H1 (cell line): Measurements from ENCODE around the gene PTMA.

Source experiments
- CTCF ChIP-seq, 3 experiments: IDR thresholded peaks; 1 replicate in 2 of 3; 2 replicates in 1 of 3; pipeline versions ENCODE4 v1.5.1 to v1.6.1; 2011; ENCODE audit warnings: low read length in 3 of 3, mild to moderate bottlenecking in 3 of 3, inconsistent platforms in 2 of 3, low read depth in 1 of 3, moderate library complexity in 1 of 3; ENCODE audit not compliant: insufficient read depth in 1 of 3; ENCODE audit errors: control extremely low read depth in 1 of 3
- EP300 ChIP-seq, 2 experiments: IDR thresholded peaks; 1 replicate in 1 of 2; 2 replicates in 1 of 2; pipeline ENCODE4 v1.6.1; 2011 to 2012; ENCODE audit warnings: low read depth in 2 of 2, low read length in 2 of 2, mild to moderate bottlenecking in 2 of 2, borderline replicate concordance in 1 of 2, inconsistent platforms in 1 of 2, moderate library complexity in 1 of 2
- EZH2 ChIP-seq: fragments of 200-600 bp; sonication (generic); IDR thresholded peaks from 2 replicates; pipeline ENCODE4 v1.7.1; 2012; ENCODE audit warnings: low read depth, mild to moderate bottlenecking, moderate library complexity, low read length, inconsistent platforms; ENCODE audit not compliant: severe bottlenecking
- JUN ChIP-seq: IDR thresholded peaks from 2 replicates; pipeline ENCODE4 v1.6.1; 2011; ENCODE audit warnings: low read depth, mild to moderate bottlenecking, improper control_type of control experiment, low read length
- JUND ChIP-seq: IDR thresholded peaks from 2 replicates; pipeline ENCODE4 v1.6.1; 2011; ENCODE audit warnings: mild to moderate bottlenecking, improper control_type of control experiment, low read length
- POLR2AphosphoS5 ChIP-seq: IDR thresholded peaks from 2 replicates; pipeline ENCODE4 v1.6.1; 2011; ENCODE audit warnings: low read depth, low read length
- POU5F1 ChIP-seq: IDR thresholded peaks from 2 replicates; pipeline ENCODE4 v1.6.1; 2011; ENCODE audit warnings: low read depth, mild to moderate bottlenecking, low read length, moderate library complexity
- RAD21 ChIP-seq, 2 experiments: IDR thresholded peaks in 1 of 2; conservative IDR thresholded peaks in 1 of 2; 2 replicates each; pipeline ENCODE4 v1.6.1; 2011; ENCODE audit warnings: low read depth in 2 of 2, low read length in 2 of 2, improper control_type of control experiment in 1 of 2, inconsistent platforms in 1 of 2, mild to moderate bottlenecking in 1 of 2, moderate library complexity in 1 of 2
- SIX5 ChIP-seq: IDR thresholded peaks from 2 replicates; pipeline ENCODE4 v1.6.1; 2011; ENCODE audit warnings: mild to moderate bottlenecking, low read depth, low read length
- TEAD4 ChIP-seq: IDR thresholded peaks from 2 replicates; pipeline ENCODE4 v1.6.1; 2012; ENCODE audit warnings: low read depth, low read length, inconsistent platforms, mixed read lengths
- ZNF274 ChIP-seq: IDR thresholded peaks from 2 replicates; pipeline ENCODE4 v1.7.0; 2012; ENCODE audit warnings: low read length, borderline replicate concordance; ENCODE audit errors: extremely low read depth
- TF ChIP-seq, protein P1 (sequence below): IDR thresholded peaks from 2 replicates; pipeline ENCODE4 v1.6.1; 2011; ENCODE audit warnings: low read depth, mild to moderate bottlenecking, low read length; ENCODE audit not compliant: insufficient read depth
- TF ChIP-seq, protein P2 (sequence below): IDR thresholded peaks from 2 replicates; pipeline ENCODE4 v1.6.1; 2012; ENCODE audit warnings: inconsistent platforms

DNA sequence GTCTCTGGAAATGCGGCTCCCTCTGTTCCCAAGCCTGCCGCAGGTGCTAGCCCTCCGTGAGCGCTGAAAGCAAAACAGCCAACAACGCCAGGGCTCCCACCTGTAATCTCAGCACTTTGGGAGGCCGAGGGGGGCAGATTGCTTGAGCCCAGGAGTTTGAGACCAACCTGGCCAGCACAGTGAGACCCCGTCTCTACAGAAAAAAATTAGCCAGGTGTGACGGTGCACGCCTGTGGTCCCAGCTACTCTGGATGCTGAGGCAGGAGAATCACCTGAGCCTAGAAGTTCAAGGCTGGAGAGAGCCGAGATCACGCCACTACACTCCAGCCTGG is 41.3 kb upstream of the PTMA start:
- TF ChIP-seq EZH2 (no peak), JUND (no peak), SIX5 (no peak), TEAD4 (no peak), EP300 (IDR thresholded peaks at IDR 0.05; ENCODE audit: borderline replicate concordance in 1 of 2, low read depth in 2 of 2, low read length in 2 of 2) (no peak), CTCF (IDR thresholded peaks at IDR 0.05; ENCODE audit: control extremely low read depth in 1 of 3, insufficient read depth in 1 of 3, low read depth in 1 of 3, low read length in 3 of 3) (no peak), POLR2AphosphoS5 (no peak), RAD21 (IDR thresholded peaks at IDR 0.05 in 1 of 2, conservative IDR thresholded peaks at IDR 0.05 in 1 of 2; ENCODE audit: low read depth in 2 of 2, low read length in 2 of 2) (no peak), POU5F1 (no peak), ZNF274 (no peak), JUN (no peak)
- TF ChIP-seq, protein P1, sequence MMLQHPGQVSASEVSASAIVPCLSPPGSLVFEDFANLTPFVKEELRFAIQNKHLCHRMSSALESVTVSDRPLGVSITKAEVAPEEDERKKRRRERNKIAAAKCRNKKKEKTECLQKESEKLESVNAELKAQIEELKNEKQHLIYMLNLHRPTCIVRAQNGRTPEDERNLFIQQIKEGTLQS = no peak
- TF ChIP-seq, protein P2, sequence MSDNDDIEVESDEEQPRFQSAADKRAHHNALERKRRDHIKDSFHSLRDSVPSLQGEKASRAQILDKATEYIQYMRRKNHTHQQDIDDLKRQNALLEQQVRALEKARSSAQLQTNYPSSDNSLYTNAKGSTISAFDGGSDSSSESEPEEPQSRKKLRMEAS = no peak
